ENCODE measurements around the gene DPF3.

DPF3 gene

DNA sequence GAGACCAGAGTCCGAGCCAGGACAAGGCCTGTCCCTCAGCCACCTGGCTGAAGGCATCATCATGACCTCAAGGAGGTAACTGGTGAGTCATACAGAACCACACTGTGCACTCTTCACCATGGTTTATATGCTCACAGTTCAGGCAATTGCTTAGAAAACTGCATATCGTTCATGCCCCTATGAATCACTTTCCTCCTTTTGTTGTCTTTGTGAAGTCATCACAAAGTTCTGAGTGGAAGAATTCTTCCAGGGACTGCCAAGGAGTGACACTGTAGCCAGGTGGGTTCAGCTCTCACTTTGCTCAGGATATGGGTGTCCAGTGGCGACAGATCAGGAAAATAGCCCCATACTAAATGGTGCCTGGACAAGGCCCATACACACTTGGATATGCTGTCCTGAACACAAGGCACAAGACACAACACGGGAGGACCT is 92.5 kb downstream of the DPF3 start:
- Mint-ChIP-seq H3K36me3 (peaks cover 10 to 20% of the 10 kb centered on the region in 2 donors), H3K9me3 (no peaks in the 10 kb centered on the region), H3K4me1 (peaks cover 6 to 8% of the 10 kb centered on the region in 2 donors), H3K27me3 (no peaks in the 10 kb centered on the region), H3K4me3 (no peak overlapping the region), H3K27ac (no peak overlapping the region)
- DNase-seq (no peak), ATAC-seq (replicated peaks) (peak in 1 of 2 donors; percentile 62)

DNA sequence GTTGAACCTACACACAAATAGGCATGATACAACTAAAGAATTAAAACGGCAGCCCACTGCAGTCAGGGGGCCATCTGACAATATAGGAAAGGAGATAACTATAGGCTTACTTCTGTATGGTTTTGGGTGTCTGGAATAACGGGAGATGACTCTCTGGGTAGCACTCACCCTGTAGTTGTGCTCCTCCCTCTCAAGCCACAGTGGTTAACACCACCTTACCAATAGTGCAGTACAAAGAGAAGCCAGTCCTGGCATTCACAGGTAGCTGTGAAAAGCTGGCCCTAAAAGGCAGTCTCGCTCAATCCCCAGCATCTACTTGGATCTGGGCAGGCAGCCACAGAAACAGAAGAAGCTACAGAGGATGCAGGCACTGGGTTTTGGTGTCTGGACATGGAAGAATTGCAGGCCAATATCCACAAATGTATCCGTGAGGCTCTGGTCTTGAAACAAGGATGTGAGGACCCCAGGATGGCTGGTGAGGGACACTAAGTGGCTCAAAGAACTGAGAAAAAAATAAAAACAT is 93.0 kb downstream of the DPF3 start:
- Mint-ChIP-seq H3K4me1 (peaks cover 6 to 8% of the 10 kb centered on the region in 2 donors), H3K27ac (no peak overlapping the region), H3K36me3 (peaks cover 8 to 15% of the 10 kb centered on the region in 2 donors), H3K4me3 (no peak overlapping the region), H3K9me3 (no peaks in the 10 kb centered on the region), H3K27me3 (no peaks in the 10 kb centered on the region)
- ATAC-seq (replicated peaks) (no peak), DNase-seq (no peak)

DNA sequence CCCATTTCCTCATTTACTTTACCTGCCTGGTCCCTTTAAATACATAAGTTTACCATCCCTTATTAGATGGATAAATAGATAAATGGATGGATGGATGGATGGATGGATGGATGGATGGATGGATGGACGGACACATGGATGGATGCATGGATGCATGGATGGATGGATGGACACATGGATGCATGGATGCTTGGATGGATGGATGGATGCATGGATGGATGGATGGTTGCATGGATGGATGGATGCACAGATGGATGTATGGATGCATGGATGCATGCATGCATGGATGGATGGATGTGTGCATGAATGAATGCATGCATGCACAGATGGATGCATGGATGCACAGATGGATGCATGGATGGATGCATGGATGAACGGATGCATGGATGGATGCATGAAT is 93.6 kb downstream of the DPF3 start:
- ATAC-seq (replicated peaks): no peak
- no peak for DNase-seq
- H3K27ac Mint-ChIP-seq: no peak overlapping the region
- peaks cover 7 to 14% of the 10 kb centered on the region in 2 donors for H3K36me3 Mint-ChIP-seq
- H3K27me3 Mint-ChIP-seq: no peaks in the 10 kb centered on the region
- H3K9me3 Mint-ChIP-seq: no peaks in the 10 kb centered on the region
- peaks cover 6 to 8% of the 10 kb centered on the region in 2 donors for H3K4me1 Mint-ChIP-seq
- no peak overlapping the region for H3K4me3 Mint-ChIP-seq

DNA sequence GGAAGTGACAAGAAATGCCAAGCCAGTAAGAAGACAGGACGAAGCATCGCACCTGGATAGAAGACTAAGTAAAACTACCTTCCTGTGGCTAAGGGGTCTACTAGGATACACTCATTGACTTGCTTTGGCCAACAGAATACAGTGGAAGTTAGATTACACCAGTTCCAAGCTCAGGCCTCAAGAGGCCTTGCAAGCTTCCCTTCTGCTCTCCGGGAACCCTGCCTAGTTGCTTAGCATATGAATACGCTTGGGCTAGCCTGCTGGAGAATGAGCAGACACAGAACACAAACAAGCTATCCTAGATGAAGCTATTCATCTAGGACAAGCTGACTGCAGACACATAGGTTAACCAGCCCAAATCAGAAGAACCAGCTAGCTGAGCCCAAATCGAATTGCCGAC is 97.0 kb downstream of the DPF3 start:
- Mint-ChIP-seq H3K4me3 (no peak overlapping the region), H3K4me1 (peaks cover 16 to 25% of the 10 kb centered on the region in 2 donors), H3K27me3 (no peaks in the 10 kb centered on the region), H3K27ac (no peak overlapping the region), H3K36me3 (peaks cover 5 to 9% of the 10 kb centered on the region in 2 donors), H3K9me3 (no peaks in the 10 kb centered on the region)
- ATAC-seq (replicated peaks) (no peak), DNase-seq (no peak)

DNA sequence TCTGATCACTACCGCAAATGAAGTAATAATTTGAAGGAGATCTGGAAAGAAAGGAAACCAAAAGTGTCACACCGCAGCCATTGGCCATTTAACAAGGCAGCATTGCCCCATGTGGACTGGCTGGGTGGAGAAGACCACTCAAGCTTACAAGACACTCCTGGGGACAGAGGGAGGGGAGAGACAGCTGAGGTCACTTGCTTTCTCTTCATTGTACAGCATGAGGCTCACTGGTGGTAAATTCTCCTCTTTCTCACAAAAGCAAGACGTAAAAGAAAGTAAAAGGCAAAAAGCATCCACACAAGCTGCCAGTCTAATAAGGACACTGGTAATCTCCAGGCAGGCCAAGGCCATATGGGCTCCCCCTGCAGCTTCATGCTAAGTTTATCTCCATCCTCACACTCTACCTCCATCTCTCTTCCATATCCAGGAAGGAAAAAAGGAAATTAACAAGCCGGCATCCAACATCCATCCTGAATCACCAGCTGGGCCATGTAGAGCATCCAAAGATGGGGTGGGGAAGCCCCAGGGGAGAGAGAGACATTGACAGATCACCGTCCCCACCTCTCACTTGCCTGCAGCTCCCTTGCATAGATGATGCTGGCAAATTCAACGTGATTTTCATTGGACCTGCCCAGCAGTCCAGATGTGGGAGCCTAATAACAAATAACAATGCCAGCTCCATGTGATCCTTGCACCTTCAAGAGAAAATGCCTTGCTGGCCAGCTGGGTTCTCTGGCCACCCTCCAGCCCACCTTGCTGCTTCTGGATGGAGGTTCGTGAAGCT is 100.6 kb downstream of the DPF3 start:
- Mint-ChIP-seq H3K27me3 (no peaks in the 10 kb centered on the region), H3K4me3 (no peak overlapping the region), H3K9me3 (no peaks in the 10 kb centered on the region), H3K4me1 (peaks cover 27 to 52% of the 10 kb centered on the region in 2 donors), H3K36me3 (peaks cover 0 to 2% of the 10 kb centered on the region in 2 donors), H3K27ac (no peak overlapping the region)
- DNase-seq: no peak
- ATAC-seq (replicated peaks): no peak

DNA sequence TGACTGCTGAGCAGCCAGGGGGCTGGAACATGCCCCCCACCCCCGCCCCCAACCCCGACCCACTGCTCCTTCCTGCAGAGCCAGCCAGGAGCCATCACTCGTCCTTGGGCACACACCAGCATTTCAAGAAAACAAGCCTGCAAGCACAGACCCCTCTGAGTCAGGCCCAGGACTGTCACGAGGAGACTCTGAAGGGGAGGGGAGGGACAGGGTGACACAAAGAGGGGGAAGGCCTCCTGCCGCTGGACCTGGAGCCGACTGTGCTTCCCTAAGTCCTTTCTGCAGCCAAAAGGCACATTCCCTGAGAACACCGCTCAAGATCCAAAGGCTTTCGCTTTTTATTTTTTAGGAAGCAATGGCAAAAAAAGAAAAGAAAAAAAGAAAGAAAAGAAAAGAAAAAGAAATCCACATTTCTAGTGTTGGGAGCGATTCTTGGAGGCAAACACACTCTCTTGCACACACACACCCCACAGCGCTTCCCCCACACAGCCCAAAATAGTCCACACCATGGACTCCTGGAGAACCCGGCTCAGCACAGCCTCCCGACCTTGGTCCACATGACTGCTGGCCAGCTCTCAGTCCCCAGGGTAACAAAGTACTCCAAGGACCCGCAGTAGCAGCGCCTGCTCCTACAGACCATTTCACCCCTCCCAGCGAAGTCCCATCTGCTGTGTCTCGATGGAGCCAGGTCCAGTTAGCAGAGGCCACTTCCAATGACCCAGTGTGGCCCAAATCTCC is 101.7 kb downstream of the DPF3 start:
- ATAC-seq (replicated peaks) (no peak), DNase-seq (no peak)
- Mint-ChIP-seq H3K4me1 (peaks cover 37 to 61% of the 10 kb centered on the region in 2 donors), H3K27me3 (no peaks in the 10 kb centered on the region), H3K36me3 (peaks cover 0 to 2% of the 10 kb centered on the region in 2 donors), H3K27ac (no peak overlapping the region), H3K9me3 (no peaks in the 10 kb centered on the region), H3K4me3 (no peak overlapping the region)

DNA sequence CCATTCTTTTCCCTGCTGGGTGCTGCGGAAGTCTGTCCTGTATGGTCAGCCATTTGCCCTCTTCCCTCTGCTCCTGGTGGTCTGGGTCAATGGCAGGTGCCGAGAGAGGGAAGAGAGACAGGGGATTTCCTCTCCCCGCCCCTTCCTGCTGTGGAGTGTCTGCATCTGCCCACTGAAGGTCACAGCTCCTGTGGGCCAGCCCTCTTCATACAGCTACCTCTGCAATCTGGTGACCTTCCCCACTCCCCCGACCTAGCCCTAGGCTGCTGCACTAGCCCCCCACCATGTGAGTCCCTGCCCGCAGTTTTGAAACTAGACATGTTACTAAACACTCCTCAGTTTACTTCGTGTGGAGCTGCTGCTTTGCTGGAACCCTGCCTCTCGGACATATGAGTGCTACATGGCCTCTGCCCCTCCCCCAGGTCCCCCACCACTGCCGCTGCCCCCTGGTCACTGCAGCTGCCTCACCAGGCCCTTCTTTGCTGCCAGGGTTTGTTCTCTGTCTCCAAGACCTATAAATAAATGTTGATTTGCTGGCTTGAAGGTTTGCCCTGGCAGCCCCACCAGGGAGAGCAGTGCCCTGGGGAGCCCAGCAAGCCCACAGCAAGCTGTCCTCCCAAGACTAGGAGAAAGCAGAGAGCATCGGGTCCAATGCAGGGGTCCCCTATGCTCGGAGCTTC is 102.9 kb downstream of the DPF3 start:
- no peak for DNase-seq
- peak; percentile 56 to 69 for ATAC-seq (replicated peaks)
- Mint-ChIP-seq H3K27ac (peak overlapping the region; percentile 82), H3K4me3 (peak overlapping the region; percentile 60 to 72), H3K4me1 (peaks cover 37 to 66% of the 10 kb centered on the region in 2 donors), H3K27me3 (no peaks in the 10 kb centered on the region), H3K9me3 (no peaks in the 10 kb centered on the region), H3K36me3 (no peaks in the 10 kb centered on the region)

DNA sequence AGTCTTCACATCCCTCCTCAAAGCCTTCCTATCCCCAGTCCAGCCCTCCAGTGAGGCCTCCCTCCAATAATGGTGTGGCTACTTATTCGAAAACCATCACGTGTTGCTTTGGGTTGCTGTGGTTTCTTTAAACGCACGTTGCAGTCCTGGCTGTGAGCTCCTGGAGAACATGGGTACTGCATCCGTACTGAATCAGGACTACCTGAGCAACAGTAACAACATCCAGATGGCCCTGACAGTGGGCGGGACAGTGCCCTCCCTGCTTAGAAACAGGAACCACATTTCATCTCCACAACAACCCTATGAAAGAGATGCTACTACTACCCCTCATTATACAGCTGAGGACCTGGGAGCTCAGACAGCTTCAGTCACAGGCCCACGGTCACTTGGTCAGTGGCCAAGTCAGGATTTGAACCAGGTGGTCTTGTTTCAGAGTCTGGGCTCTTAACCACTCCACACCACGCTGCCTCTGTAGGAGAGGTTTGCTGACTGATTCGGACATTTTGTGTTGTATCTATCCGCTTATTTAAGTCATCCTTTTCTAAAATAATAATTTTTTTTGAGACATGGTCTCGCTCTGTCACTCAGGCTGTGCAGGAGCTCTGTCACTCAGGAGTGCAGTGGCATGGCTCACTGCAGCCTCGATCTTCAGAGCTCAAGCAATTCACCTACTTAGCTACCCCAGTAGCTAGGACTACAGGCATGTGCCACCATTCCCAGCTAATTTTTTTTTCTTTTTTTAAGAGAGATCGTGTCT is 104.8 kb downstream of the DPF3 start:
- DNase-seq (no peak), ATAC-seq (replicated peaks) (peak; percentile 51 to 55)
- H3K36me3 Mint-ChIP-seq: no peaks in the 10 kb centered on the region
- no peaks in the 10 kb centered on the region for H3K9me3 Mint-ChIP-seq
- H3K27me3 Mint-ChIP-seq: no peaks in the 10 kb centered on the region
- H3K27ac Mint-ChIP-seq: peak overlapping the region; percentile 25
- H3K4me1 Mint-ChIP-seq: peaks cover 41 to 62% of the 10 kb centered on the region in 2 donors
- H3K4me3 Mint-ChIP-seq: no peak overlapping the region

DNA sequence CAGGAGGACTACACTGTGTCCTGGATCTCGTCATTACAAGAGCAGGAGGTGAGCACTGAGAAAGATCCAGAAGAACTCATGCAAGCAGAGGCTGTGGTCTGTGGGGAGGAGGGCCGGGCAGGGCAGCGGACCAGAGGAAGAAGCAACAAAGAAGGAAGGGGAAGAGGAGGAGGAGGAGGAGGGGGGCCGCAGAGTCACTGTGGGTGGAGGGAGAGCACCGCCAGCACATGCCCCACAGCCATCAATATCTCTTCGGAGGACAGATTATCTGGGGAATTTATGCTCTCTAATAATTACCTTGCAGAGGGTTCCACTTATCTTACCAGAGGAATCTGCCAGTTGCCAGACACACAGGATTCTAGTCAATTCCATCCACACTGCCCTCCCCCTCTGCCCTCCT is 105.6 kb downstream of the DPF3 start:
- peak; percentile 64 to 68 for ATAC-seq (replicated peaks)

DNA sequence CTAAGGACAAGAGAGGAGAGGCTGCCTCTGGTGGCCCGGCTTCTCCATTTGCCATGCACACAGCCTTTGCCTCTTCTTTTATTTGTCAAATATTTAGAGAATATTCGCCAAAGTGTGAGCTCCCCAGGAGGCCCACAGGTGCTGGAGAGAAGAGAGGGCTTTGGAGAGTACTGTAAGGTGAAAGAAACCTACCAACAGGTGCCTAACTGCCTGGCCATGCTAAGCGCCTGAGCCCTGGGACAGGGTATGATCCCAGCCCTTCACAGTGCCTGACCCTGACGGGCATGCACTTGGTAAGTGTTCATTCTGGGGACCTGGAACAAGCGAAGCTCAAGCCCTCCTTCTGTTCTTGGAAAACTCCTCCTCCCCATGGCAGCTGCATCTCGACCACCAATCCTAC is 106.1 kb downstream of the DPF3 start:
- H3K27ac Mint-ChIP-seq: peak overlapping the region; percentile 10

More for the DNA sequence above, 105.6 kb downstream of the DPF3 start:
- H3K9me3 Mint-ChIP-seq: no peaks in the 10 kb centered on the region
- peaks cover 41 to 61% of the 10 kb centered on the region in 2 donors for H3K4me1 Mint-ChIP-seq
- H3K27ac Mint-ChIP-seq: peak overlapping the region; percentile 10
- H3K36me3 Mint-ChIP-seq: no peaks in the 10 kb centered on the region
- no peak for DNase-seq
- no peaks in the 10 kb centered on the region for H3K27me3 Mint-ChIP-seq
- H3K4me3 Mint-ChIP-seq: no peak overlapping the region

DNA sequence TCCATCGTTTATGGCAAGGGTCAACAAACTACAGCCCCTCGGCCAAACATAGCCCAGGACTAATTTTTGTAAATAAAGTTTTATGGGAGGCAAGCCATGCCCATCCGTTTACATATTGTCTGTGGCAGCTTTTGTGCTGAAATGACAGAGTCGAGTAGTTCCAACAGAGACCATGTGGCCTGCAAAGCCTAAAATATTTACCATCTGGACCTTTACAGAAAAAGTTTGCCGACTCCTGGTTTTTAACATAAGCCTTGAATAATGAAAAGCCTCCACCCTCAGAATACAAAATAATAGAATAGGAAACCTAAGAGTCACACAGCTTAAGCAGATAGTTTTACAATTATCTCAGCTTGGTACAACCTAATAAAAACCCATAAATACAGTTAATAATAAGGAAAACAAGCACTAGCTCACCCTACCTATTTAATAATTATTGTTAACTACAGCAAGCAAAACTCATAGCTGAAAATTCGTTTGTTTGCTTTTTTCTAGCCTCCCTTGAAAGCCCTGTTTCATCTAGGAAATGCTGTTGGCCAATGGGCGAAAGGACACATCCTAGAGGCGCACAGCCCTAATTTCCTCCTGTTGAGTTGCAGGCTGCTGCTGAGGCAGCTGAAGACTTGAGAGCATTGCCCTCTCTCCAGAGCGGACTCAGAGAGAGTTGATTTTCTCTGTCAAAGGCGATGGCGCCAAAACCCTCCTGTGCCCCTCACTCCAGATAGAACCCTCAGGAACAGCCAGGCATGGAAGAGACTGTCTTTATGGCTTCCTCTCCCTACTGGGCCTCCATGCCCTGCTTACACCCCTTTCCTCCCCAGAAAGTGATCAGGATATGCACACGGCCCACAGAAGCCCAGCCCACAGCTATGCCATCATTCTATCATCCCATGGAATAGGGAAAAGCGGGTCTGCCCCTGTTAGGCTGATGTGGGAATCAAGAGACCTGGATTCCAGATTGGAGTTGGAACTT is 107.2 kb downstream of the DPF3 start:
- DNase-seq (no peak), ATAC-seq (replicated peaks) (no peak)
- H3K27ac Mint-ChIP-seq: no peak overlapping the region
- no peak overlapping the region for H3K4me3 Mint-ChIP-seq
- H3K9me3 Mint-ChIP-seq: peaks cover 2 to 4% of the 10 kb centered on the region in 2 donors
- peaks cover 0 to 4% of the 10 kb centered on the region in 2 donors for H3K36me3 Mint-ChIP-seq
- peaks cover 31 to 47% of the 10 kb centered on the region in 2 donors for H3K4me1 Mint-ChIP-seq
- H3K27me3 Mint-ChIP-seq: no peaks in the 10 kb centered on the region

More for the DNA sequence above, 106.1 kb downstream of the DPF3 start:
- DNase-seq (no peak), ATAC-seq (replicated peaks) (peak; percentile 25 to 26)
- Mint-ChIP-seq H3K4me3 (no peak overlapping the region), H3K36me3 (peaks cover 0 to 2% of the 10 kb centered on the region in 2 donors), H3K27me3 (no peaks in the 10 kb centered on the region), H3K9me3 (peaks cover under 1 to 2% of the 10 kb centered on the region in 2 donors), H3K4me1 (peaks cover 37 to 57% of the 10 kb centered on the region in 2 donors)

DNA sequence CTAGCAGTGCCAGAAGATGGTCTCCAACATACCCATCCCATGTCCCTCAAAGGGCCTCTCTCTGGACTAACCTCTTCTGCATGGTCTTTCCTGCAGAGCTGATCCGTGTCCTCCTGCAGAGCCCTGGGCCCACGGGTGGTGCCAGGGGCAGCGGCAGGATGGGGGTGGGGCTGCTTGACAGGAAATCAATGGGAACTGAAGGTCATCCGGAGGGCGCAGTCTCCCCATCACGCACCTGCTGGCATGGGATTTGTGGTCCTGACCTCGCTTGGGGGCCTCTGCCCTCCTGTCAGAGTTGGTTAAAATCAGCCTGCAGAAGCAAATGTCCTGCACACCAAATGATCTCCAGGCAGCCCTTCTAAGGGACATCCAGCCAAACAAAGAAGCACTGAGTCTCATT is 110.2 kb downstream of the DPF3 start:
- Mint-ChIP-seq H3K4me1 (peaks cover 21 to 25% of the 10 kb centered on the region in 2 donors), H3K4me3 (no peak overlapping the region), H3K36me3 (peaks cover 2 to 15% of the 10 kb centered on the region in 2 donors), H3K27me3 (no peaks in the 10 kb centered on the region), H3K27ac (no peak overlapping the region), H3K9me3 (peaks cover 4% of the 10 kb centered on the region in 2 donors)
- no peak for DNase-seq
- no peak for ATAC-seq (replicated peaks)

DNA sequence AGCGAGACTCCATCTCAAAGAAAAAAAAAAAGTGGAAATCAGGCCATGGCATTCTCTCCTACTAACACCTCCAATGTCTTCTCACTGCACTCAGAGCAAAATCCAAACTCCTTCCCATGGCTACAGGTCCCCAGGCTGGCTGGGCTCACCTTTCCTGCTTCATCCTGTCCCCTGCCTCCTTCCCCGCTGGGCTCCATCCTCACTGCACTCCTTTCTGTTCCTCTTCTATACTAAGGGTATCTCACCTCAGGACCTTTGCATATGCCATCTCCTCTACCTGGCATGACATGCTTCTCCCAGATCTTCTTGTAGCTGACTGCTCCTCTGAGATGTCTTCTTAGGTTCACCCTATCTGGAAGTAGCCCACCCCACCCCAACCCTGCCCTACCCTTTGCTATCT is 111.1 kb downstream of the DPF3 start:
- peaks cover 4 to 5% of the 10 kb centered on the region in 2 donors for H3K9me3 Mint-ChIP-seq
- peaks cover 3 to 15% of the 10 kb centered on the region in 2 donors for H3K36me3 Mint-ChIP-seq
- DNase-seq (no peak), ATAC-seq (replicated peaks) (no peak)
- peaks cover 13 to 16% of the 10 kb centered on the region in 2 donors for H3K4me1 Mint-ChIP-seq
- H3K27me3 Mint-ChIP-seq: no peaks in the 10 kb centered on the region
- no peak overlapping the region for H3K27ac Mint-ChIP-seq
- H3K4me3 Mint-ChIP-seq: no peak overlapping the region
